HG03064 (cell line): ENCODE data around the gene TTC23.
"Not testable (repeated sequence)": the region's sequence is repeated elsewhere in the genome, so short reads cannot be mapped to it uniquely, and the experiment has no call there.

Experiments
- ATAC-seq: cut with Tn5 transposase; IDR thresholded peaks from one replicate; pipeline ENCODE4 v1.9.1; 2021; ENCODE audit warnings: low read depth; ENCODE audit not compliant: unreplicated experiment

TTC23 gene

DNA sequence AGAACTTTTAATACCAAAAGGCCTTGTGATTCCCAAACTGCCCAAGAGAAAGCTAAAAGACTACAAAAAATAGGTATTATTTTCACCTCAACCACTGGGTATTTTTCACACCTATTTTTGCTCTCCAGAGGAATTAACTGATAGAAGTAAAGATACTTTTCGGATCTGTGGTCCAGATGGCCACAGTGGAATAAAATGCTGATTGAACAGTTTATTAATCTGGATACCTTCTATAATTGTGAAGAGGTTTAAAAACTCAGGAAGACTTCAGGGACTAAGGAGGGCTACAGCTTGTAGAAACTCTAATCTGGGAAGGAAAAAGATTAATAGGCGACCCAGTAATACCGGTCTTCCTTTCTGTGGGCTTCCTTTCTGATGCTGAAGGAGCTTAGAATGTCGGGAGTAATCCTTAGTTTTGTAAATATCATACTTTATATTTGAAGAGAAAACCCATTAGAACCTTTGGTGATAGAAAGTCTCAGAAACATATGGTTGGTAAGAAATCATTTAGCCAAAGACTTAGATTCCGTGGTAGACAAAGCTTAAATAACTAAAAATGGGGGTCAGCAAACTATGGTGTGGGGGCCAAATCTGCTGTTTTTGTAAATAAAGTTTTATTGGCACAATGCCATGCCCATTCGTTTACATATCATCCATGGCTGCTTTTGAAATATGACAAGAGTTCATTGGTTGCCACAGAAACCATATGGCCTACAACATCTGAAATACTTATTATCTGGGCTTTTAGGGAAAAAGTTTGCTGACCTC lies 47.8 kb downstream of the TTC23 start:
- no peak for ATAC-seq

DNA sequence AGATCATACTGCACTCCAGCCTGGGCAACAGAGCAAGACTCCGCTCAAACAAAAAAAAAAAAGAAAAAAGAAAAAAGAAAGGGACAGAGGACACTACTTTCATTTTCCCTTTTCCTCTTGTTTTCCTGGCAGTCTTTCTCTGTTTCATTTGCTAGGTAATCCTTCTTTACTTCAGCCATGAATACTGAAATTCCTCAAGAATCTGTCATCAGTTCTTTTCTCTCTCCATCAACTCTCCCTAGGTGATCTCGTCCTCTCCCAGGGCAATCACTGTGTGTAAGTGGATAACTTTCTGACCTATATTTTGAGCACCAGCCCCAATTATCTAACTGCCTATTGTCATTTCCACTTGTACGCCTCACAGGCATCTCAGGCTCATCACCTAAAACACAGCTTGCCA lies 51.5 kb downstream of the TTC23 start:
- no peak for ATAC-seq

- not testable (repeated sequence) for ATAC-seq
Observed at GRCh38 chr15:99192181-99192580, 57.2 kb downstream of the TTC23 start.

DNA sequence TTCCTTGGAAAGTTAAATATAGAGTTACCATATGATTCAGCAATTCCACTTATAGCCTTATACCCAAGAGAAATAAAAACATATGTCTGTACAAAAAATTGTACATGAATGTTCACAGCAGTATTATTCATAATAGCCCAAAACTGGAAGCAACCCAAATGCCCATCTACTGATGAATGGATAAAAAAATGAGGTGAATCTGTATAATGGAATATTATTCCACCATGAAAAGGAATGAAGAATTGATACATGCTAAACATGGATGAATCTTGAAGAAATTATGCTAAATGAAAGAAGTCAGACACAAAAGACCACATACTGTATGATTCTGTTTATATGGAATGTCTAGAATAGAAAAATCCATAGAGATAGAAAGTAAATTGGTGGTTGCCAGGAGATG lies 61.4 kb downstream of the TTC23 start:
- ATAC-seq: no peak

DNA sequence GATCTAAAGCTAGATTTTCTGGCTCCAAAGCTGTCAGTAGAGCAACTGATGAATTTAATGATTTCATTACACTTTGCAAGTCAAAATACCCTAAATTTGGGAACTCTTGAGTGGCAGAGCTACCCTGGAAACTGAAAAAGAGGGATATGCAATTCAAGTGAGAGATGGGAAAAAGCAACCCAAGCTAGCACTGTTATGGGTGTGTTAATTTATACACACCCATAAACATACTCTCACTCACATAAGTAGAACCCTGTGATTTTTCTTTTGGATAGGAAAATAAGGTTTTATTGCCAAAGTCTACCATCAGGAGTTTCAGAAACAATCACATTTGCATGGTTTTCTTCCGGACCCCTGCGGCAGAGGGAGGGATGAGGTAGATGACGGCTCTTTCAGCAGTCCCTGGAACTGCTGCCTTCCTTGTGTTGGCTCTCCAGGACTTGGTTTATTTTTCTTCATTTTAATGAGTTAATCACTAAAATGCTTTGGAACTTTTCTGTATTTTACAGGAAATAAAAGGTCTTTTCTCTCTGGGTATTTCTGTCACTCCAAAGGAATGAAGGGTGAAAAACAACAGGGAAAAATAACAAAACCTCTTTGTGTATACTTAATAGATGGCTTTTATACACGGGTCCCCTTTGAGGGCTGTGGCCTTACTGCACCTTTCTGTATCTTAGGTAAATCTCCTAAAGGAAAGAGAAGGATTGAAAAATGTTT lies 63.8 kb downstream of the TTC23 start:
- no peak for ATAC-seq

DNA sequence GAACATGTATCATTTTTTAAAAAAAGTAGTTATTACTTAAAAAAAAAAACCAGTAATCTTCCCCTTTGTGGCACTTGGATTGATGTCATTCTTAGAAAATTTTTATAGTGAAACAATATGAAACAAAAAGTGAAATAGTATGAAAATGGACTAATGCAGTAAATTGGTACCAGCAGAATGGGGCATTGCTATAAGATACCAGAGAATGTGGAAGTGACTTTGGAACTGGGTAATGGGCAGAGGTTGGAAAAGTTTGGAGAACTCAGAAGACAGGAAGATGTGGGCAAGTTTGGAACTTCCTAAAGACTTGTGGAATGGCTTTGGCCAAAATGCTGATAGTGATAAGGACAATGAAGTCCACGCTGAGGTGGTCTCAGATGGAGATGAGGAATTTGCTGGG lies 66.6 kb downstream of the TTC23 start:
- no peak for ATAC-seq

GRCh38 chr15:99181545-99181971 lies 67.8 kb downstream of the TTC23 start:
- no peak for ATAC-seq

DNA sequence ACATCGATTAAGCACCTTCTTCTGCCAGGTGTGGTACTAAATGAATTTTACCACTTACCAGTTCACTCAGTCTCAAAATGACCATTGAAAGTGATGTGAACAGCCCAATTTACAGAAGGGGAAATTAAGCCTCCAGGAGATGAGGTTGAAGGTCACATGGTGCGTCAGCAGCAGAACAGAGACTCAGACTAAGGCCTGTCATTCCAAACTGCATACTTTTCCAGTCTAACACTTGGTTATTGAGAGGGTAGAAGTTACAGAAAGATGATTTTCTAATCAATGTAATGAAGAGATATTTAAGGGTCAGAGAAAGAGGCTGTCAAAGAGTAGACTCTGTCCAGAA lies 68.4 kb downstream of the TTC23 start:
- ATAC-seq: no peak

- no peak for ATAC-seq
Observed at GRCh38 chr15:99180086-99180963, 69.1 kb downstream of the TTC23 start.

DNA sequence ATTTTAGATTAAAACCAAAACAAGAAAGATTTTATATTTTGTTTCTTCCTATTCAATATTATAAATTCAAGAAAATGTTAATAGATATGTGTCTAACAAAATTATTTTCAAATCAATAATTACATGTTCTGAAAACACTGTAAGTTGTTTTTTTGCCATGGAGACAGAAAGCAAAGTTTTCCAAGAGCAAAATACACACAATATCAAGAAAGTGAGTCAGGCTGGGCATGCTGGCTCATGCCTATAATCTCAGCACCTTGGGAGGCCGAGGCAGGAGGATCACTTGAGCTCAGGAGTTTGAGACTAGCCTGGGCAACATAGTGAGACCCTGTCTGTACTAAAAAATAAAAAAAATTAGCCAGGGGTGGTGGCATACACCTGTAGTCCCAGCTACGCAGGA lies 71.7 kb downstream of the TTC23 start:
- ATAC-seq: no peak

DNA sequence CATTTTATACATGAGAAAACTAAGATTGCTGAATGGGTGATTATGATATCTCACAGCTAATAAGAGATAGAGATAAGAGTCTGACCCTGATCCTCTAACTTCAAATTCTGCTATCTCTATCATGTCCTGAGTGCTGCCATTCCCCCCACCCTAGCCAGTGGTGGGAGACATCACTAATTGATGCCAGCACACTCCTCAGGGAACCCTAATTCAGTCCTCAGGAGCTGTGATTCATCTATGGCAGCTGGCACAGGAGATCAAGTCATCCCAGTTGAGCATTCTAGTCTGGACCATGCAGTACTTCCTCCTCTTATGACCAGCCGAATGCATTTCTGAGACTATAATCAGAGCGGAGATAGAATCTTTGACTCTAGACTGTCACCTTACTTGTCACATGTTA lies 72.6 kb downstream of the TTC23 start:
- no peak for ATAC-seq

GRCh38 chr15:99174567-99175395 lies 74.6 kb downstream of the TTC23 start:
- ATAC-seq: no peak

GRCh38 chr15:99172989-99173388 lies 76.4 kb downstream of the TTC23 start:
- ATAC-seq: no peak

DNA sequence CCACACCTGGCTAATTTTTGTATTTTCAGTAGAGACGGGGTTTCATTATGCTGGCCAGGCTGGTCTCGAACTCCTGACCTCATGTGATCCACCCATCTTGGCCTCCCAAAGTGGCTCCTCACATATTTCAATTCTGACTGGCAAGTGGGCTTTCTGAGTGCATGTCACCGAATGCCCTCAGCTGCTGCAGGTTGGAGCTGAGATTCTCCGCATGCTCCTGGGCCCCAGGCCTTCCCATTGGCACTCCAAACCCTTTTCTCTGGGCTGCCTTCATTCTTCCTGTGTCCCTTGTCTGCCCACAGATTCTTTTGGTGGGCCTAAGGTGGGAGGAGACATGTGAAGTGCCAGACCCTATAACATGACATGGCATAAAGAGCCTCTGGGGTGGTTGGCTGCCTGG lies 77.2 kb downstream of the TTC23 start:
- no peak for ATAC-seq

GRCh38 chr15:99170476-99171065 lies 78.8 kb downstream of the TTC23 start:
- no peak for ATAC-seq

DNA sequence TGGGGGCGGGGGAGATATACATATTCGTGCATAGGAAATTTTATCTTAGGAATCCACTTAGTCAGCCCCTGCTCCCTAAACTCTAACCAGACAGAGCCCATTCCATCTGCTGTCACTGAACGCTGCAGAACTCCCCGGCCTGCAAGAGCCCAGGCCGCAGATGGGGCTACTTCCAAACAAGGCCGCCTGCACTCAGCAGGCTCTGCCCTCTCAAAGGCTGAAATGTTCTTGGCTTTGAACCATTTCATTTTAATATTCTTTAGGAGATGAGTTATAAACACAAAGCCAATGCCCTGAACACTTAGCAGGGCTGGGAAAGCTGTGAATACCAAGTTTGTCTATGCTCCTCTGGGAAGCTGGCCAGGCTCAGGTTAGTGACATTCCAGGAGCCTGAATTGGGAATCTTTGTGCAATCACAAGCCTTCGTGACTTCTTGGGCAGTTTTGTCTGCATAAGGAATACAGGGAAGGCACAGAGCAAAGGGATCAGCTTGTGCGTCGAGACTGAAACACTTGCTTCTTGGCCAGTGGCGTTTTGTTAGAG lies 79.5 kb downstream of the TTC23 start:
- ATAC-seq: no peak

- ATAC-seq: no peak
Observed at GRCh38 chr15:99168601-99169580, 80.5 kb downstream of the TTC23 start.

DNA sequence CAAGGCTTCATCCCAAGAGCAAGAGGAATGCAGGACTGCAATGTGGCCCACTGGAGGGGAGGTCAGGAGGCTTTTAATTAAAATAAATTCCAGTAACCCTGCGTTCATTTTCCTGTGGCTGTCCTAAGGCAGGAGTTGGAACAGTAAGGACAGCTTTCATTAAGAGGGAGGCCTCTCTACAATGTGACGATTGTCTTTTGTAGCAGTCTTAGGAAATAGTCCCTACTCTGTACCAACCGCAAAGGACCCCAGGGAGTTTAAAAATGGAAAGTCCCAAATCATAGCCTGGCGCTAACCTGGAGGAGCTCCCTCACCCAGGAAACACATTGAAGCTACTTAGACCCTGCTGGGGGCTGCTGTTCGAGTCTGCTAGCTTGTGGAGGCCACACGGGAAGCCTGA lies 81.7 kb downstream of the TTC23 start:
- ATAC-seq: no peak

GRCh38 chr15:99167201-99167600 lies 82.2 kb downstream of the TTC23 start:
- no peak for ATAC-seq
